ENCODE measurements around the gene KAZN.

The KAZN gene

GRCh38 chr1:14615549-14616218 lies 17.2 kb downstream of the KAZN start:
- no peak for DNase-seq

- DNase-seq = no peak
Observed at GRCh38 chr1:14616632-14617396, 18.3 kb downstream of the KAZN start.

- DNase-seq = no peak
Observed at GRCh38 chr1:14617791-14618190, 19.3 kb downstream of the KAZN start.

- no peak for DNase-seq
Observed at GRCh38 chr1:14620941-14621340, 22.5 kb downstream of the KAZN start.

DNA sequence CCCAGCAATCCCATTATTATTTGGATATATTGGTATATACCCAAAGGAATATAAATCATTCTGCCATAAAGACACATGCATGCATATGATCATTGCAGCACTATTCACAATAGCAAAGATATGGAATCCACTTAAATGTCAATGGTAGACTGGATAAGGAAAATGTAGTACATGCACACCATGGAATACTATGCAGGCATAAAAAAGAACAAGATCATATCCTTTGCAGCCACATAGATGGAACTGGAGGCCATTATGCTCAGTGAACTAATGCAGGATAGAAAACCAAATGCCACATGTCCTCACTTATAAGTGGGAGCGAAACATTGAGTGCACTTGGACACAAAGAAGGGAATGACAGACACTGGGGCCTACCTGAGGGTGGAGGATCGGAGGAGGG lies 24.6 kb downstream of the KAZN start:
- DNase-seq = no peak

- no peak for DNase-seq
Observed at GRCh38 chr1:14624941-14625340, 26.5 kb downstream of the KAZN start.

DNA sequence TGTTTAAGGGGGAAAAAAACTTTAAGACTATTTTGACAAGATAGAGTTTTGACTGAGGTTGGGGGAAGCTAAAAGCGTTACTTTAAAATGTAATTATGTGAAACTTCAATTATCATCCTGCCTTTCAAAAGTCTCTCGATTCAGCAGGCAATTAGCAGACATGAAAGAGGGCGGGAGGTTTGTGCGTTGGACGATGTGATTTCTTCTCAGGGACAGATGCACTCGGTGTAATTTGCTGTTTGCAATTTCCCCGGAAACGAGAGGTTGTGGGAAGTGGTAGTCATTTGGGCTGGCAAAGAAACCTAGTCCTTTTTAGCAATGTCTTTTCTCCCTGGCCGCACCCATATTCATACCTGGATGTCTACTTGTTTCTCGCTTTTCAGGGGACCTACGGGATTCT lies 27.1 kb downstream of the KAZN start:
- DNase-seq = no peak

DNA sequence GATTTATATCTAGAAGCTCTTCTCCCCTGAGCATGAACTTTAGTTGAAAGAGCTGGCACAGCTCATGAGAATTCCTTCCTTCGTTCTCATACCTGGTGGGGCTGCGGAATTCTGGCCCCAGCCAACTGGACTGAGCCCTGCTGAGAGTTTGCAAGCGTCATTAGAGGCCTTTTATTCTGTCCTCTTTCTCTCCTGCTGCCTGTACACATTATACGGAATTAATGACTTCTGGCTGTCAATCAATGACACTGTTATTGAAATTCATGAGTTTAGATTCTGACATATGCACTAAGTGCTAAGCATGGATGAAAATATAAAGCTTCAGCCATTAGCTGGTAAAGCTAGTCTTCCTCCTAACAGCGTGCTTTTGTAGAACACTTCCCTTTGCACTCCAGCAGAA lies 27.5 kb downstream of the KAZN start:
- DNase-seq = no peak

- no peak for DNase-seq
Observed at GRCh38 chr1:14626869-14627607, 28.6 kb downstream of the KAZN start.

DNA sequence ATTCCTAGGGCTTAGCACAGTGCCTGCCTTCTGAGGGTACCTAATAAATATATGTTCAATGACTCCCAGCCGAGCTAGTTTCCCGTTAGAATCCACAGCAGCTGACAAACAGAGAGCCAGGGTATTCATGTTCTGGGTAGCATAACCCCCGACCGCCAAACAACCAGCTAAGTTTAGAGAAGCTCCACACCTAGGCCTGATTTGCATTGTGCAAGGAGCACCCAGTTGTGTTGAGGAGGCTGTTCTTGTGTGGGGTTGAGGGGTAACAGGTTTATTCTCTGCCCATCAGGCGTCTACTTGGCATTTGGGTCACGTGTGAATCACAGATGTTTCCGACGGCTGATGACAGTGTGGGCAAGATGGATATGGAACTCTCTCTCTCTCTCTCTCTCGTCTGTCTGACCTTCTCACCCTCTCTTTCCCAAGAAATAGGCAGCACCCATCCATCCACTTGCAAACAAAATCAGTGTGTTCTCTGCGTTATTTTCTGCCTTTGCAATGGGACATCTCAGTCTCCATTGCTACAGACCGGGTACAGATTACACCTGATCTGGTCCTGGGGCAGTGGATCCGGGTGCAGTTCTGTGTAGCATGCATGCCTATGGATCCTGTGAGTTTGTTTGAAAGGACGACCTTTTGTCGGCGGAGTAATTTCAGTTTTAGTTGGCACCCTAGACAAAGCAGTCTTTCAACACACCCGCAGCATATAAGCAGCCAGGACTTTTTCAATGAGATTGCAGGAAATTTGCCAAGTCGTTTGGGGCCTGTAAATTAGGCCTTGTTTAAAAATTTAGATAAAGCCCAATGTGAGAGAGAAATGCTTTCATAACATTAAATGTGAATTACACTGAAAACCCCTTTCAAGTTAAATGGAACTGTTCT lies 29.4 kb downstream of the KAZN start:
- no peak for DNase-seq

DNA sequence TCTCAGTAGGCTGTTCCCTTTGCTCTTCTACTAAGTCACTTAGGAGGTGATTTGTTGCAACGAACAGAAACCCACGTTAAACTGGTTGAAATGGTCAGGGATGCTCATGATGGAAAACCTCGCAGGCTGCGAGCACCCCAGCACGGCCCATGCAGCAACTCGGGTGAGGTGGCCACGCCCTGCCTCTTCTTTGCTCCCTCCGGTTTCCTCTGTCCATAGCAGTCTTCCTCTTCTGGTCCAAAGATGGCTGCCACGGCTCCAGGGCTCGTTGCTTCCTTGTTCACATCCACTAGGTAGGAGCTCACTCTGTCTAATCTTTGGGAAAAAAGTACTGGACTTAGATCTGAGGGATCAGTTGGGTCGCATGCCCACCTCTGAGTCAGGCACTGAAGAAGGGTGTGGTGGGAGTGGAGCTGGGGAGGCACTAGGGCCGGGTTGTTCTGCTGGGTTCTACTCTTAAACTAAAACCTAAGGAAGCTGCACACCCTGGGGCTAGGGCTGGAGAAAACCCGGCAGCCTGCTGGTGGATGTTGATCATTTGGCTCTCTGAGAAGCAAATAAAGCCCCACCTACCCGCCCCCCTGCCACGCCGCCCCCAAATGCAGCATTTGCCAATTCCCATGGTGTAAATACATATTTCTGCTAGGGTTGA lies 31.0 kb downstream of the KAZN start:
- no peak for DNase-seq

DNA sequence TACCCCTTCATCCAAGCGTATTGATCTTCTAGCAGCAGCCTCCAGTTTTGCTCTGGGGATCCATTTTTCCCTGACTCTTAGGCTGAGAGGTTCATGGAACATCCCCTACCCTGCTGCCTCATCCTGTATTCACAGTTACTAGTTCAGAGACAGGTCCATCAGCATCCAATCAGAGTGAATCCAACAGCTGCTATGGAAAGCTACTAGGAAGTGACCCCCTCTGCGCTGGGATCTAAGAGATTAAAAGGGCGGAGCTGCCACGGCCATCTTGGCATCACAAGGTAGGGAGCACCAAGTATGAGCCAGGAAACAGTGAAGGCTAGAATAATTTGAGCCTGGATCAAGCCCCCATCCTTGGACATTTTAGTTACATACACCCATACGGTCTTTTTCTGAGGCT lies 32.5 kb downstream of the KAZN start:
- DNase-seq = no peak

DNA sequence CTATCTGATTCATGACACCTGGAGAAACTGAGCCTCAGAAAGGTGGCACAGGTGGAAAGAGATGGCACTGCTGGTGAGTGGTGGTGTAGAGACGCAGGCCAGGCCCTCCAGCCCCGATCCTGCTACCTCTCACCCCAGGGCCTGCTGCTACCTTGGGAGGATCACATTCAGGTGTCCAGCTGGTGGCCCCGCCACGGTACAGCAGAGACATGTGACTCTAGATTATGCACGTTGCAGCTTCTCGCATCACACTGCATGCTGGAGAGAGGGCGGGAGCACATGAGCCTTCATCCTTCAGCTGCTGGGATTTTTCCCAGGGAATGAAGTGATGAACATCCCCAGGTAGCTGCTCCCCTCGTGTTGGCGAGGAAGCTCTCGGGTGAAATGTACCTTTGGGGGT lies 32.9 kb downstream of the KAZN start:
- DNase-seq = no peak

GRCh38 chr1:14634486-14634885 lies 36.0 kb downstream of the KAZN start:
- DNase-seq = no peak

DNA sequence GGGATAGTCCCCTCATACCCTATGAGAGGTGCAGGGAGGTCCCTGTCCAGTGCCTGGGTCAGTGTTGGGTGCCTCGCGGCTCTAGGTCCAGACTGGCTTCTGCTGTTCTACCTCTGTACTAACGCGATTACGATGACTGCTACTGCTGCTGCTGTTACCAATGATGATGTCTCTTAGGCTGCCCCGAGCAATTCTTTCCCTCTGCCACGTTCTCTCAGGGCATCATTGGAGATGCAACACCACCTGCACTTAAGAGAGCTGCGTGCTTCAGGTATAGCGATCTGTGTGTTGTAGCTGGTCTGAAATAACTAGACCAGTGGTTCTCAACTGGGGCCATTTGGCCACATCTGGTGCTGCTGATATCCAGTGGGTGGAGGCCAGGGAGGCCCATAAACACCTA lies 36.9 kb downstream of the KAZN start:
- DNase-seq = no peak

- DNase-seq = no peak
Observed at GRCh38 chr1:14636897-14637632, 38.6 kb downstream of the KAZN start.

DNA sequence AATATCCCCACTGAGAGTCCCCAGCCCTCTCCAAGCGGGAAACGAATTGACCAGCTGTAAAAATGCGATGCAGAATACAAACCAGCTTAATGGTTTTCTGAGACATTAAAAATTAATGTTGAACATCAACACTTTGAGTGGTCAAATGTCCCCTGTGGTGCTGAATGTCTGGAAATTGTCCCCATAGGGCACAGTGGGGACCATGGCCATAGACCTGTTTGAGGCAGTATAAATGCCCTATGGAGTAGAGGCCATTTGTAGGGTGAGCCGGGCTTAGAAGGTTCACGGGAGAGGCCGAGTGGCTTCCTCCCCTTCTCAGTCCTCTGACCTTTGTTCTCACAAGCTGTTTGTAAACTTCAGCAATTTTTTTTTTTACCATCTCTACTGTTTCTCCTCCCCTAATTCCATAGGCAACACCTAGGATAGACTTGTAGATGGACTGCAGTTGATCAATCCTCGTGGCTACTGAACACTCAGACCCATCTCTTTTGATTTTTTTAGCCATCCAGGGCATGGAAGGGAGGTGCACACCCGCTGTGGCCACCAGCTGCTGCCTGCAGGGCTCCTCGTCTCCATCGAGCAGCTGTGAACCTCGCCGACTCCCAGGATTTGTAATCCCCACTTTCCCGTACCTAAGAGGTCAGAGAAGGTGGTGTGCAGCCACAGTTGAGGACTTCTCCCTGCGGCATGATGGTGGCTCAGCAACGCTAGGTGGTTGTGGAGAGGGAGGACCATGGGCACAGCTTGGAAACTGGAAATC lies 41.0 kb downstream of the KAZN start:
- no peak for DNase-seq

DNA sequence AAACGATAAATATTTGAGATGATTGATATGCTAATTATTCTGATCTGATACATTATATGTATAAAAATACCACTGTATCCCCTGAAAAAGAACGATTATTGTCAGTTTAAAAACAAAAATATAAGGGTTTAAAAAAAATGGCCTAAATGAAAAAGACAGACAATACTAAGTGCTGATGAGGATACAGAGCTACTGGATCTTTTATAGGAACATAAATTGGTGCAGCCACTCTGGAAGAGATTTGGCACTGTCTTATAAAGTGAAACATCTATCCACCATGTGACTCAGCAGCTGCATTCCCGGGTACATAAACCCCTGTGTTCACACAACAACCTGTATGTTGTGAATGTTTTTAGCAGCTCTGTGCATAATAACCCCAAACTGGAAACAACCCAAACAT lies 44.2 kb downstream of the KAZN start:
- no peak for DNase-seq

DNA sequence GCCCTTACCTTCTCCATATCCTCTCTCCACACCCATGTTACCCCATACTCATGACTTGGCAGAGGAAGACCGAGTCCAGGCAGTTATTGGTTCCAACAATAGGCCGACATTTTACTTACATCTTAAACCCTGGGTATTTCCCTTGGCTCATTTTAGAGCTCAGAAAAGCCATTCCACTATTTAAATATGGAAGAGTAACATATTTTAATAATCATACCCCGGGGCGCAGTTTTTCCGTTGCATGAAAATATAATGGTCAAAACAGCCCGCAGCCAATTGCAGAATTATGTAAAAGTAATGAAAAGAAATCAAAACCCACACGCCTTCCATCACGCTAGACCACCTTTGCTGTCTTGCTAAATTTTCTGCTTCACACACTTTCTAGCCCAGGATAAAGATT lies 48.5 kb downstream of the KAZN start:
- DNase-seq = no peak

DNA sequence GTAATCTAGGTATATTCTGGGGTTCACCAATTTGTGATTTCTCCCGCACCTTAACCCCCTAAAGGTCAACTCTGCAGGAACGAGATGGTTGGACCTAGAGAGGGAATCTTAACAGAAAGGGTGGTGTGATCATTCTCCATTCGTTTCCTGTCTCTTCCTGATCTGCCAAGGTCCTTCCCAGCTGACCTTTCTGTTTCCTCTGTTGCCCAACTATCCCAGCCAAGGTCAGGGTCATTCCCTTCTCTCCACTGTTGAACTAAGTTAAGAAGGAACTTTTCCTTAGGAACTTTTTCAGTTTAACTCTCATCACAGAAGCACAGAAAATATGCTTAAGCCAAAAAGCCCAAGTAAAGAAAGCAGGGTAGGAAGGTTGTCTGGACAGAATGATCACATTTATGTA lies 49.3 kb downstream of the KAZN start:
- no peak for DNase-seq

DNA sequence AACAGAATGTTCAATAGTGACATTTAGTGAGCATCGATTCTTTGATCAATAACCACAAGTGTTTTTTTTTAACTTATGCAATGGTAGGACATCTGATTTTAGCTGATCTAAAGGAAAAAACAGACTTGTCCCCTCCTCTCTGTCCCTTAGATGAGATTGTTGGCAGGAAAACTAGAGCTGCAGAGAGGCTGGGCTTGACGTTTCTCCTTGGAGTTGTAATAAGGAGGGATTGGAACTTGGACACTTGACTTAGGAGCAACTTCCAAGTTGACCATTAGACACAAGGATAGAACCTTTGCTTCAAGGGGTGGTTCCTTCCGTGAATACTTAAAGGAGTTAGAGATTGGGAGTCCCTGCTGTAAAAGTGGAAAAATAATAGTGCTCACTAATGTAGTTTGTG lies 49.9 kb downstream of the KAZN start:
- no peak for DNase-seq
